HG03575 (cell line): ENCODE measurements around the gene RHCG.

Experiments
- ATAC-seq: cut with Tn5 transposase; IDR thresholded peaks from one replicate; pipeline ENCODE4 v1.9.1; 2021; ENCODE audit not compliant: unreplicated experiment, insufficient number of reproducible peaks, low FRiP score; ENCODE audit errors: extremely low read depth

Gene RHCG

DNA sequence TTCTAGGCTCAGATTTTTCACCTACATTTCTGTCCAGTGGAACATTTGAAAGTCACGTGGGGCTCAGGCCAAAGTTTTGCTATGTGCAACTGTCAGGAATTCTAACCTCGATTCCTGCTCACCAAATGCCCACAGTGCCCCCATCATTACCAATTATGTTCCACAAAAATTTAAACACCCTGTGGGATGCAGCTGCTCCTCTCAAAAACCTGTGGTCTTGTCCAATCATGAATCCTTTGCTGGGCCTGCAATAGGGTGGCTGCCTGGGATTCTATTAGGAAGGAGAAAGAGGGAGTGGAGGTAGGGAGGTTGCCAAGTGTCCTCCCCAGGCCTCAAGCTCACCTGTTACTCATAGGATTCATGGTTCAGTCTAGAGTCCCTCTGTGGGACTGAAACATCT lies 68.1 kb downstream of the RHCG start:
- no peak for ATAC-seq

DNA sequence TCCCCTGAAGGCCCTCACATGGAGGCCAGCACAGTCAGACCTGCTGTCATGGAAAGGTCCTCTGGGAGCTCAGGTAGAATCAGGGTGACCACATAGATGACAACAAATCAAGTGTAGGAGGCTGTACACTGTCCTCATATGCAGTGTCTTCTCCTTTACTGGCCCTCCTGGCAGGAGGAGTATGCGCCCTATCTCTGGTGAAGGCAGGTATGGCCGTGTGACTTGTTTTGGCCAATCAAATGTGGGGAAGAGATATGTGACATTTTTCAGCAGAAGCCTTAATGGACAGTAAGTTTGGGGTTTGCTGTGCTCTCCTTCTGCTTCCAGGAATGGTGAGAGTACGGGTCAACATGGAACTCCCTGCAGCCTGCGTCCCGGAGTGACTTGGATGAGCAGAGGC lies 69.9 kb downstream of the RHCG start:
- no peak for ATAC-seq

DNA sequence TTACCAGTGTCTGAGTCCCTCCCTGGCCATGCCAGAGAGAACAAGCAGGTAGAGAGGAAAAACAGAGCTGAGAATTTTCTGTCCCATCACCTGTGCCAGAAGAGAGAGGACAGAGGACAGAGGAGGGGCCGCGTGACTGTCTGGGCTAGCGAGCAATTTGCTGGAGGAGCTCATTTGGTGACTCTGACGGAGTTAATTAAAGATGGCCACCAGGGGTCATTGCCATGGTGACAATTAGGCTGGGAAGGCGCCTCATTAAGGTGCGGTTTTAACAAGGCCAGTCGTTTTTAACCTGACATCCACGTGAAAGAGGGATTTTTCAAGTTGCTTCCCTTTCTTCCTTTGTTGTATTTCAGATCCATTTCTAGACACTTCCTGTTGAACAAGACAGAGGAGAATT lies 72.4 kb downstream of the RHCG start:
- no peak for ATAC-seq
